ENCODE data around the gene ITGA11.

Gene ITGA11

GRCh38 chr15:68447976-68448755 is 16.2 kb upstream of the ITGA11 start:
- no peak for DNase-seq

- DNase-seq, result no peak
Observed at GRCh38 chr15:68447209-68447608, 15.2 kb upstream of the ITGA11 start.

GRCh38 chr15:68445351-68445750 is 13.4 kb upstream of the ITGA11 start:
- DNase-seq, result no peak

GRCh38 chr15:68444336-68444735 is 12.4 kb upstream of the ITGA11 start:
- DNase-seq, result no peak

- no peak for DNase-seq
Observed at GRCh38 chr15:68442903-68443302, 10.9 kb upstream of the ITGA11 start.

- DNase-seq, result no peak
Observed at GRCh38 chr15:68442041-68442440, 10.1 kb upstream of the ITGA11 start.

- DNase-seq, result no peak
Observed at GRCh38 chr15:68441045-68441743, 9.2 kb upstream of the ITGA11 start.

GRCh38 chr15:68440136-68440535 is 8.2 kb upstream of the ITGA11 start:
- no peak for DNase-seq

GRCh38 chr15:68439506-68439905 is 7.5 kb upstream of the ITGA11 start:
- DNase-seq, result no peak

- no peak for DNase-seq
Observed at GRCh38 chr15:68436680-68437079, 4.7 kb upstream of the ITGA11 start.

GRCh38 chr15:68435966-68436365 is 4.0 kb upstream of the ITGA11 start:
- DNase-seq, result no peak

GRCh38 chr15:68434021-68434420 is 2.1 kb upstream of the ITGA11 start:
- no peak for DNase-seq

- DNase-seq, result no peak
Observed at GRCh38 chr15:68433551-68433950, 1.6 kb upstream of the ITGA11 start.

- DNase-seq, result no peak
Observed at GRCh38 chr15:68432441-68433064, 590 bp upstream of the ITGA11 start.

- DNase-seq, result no peak
Observed at GRCh38 chr15:68431037-68431791, 749 bp downstream of the ITGA11 start.

- no peak for DNase-seq
Observed at GRCh38 chr15:68430471-68431036, 1.4 kb downstream of the ITGA11 start.

GRCh38 chr15:68429691-68430470 is 2.1 kb downstream of the ITGA11 start:
- no peak for DNase-seq

GRCh38 chr15:68428431-68428940 is 3.5 kb downstream of the ITGA11 start:
- DNase-seq, result no peak

- no peak for DNase-seq
Observed at GRCh38 chr15:68427963-68428362, 4.0 kb downstream of the ITGA11 start.

GRCh38 chr15:68427366-68427765 is 4.6 kb downstream of the ITGA11 start:
- DNase-seq, result no peak

- no peak for DNase-seq
Observed at GRCh38 chr15:68426116-68426515, 5.8 kb downstream of the ITGA11 start.
